HG03196 (cell line): ENCODE data around the gene MRPS9.

Source experiments
- ATAC-seq: cut with Tn5 transposase; IDR thresholded peaks from one replicate; pipeline ENCODE4 v1.9.1; 2021; ENCODE audit not compliant: unreplicated experiment

Gene MRPS9

GRCh38 chr2:105037572-105038382, at the start of gene MRPS9:
Gene MRPS9 (plus strand): TSS chr2:105038069. CDS start chr2:105038093, 24 bp downstream.
- ATAC-seq, result peak; percentile 100

DNA sequence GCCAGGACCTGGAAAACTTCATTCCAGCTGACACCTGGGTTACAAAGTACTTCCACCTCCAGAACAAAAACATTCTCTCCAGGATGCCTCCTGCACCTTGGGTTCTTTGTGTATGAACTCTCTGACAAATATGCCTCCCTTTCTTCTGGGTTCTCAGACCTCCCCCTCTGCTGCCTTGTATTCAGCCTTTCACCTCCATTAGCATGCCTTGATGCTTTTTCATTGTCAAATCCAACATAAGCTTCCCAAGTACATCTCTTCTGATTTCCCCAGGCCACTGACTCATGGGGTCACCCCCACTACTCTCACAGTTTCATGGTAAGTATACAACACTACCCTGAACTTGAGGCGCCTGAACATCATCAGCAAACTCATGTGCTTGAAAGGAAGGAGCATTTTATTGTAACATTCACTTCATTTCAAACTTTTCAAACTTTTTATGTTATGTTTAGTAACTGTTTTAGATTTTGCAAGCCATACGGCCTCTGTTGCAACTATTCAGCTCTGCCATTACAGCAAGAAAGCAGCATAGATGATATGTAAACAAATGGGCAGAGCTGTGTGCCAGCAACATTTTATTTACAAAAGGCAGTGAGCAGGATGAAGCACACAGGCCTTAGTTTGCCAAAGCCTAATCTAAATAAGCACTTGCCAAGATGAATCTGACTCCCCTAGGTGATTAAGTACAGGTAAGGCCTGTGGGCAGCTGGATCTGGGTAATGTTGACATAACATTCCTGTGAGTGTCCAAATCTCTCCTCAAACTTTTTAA, 32.5 kb upstream of the MRPS9 start:
- no peak for ATAC-seq

- no peak for ATAC-seq
Measured at GRCh38 chr2:105007367-105007766, 30.5 kb upstream of the MRPS9 start.

DNA sequence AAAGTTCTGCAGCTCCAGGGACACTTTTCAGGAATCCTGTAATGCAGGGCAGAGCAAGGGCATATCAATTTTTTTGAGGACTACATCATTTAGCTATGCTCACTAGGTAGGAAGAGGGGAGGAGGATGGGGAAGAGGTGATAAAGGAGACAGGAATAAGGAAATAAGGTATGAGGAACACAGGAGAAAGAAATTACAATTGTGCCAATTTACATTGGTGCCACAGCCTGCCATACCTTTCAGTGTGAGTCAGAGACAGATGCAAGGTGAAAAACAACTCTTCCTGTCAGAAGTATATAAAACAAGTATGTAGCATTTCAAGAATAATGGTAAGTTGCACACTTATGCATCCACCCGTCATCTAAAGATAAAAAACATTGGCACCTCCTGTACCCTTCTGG, 5.4 kb upstream of the MRPS9 start:
- no peak for ATAC-seq

GRCh38 chr2:105034170-105034569, 3.7 kb upstream of the MRPS9 start:
- no peak for ATAC-seq

DNA sequence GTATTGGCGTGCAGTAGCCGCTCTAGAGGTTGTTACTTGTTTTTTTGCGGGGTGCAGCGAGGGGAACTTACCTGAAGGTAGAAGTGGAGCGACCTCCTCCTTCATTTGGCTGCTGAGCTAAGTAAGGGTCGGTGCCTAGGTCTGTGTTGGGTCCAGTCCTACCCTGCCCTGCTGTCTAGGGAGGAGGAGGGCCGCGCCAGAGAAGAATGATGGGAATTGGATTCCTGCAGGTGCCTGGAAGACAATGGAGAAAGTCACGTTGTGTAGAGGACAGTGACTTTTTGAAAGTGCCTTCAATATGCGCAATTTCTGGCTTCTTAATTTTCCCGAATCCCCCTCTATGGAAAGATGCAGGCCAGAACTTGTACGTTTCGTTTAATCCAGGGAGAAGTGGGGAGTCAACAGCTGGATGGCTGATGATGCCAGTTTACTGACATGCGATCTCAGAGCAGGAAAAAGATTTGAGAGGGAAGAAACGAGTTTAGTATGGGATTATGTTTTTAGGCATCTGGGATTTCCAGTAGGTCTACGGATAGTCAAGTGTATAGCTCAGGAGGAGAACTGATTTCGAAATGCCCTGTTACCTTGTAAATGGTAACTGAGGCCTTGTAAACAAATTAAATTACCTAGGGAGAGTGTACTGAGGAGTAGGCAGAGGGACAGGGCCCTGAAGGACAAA, 653 bp downstream of the MRPS9 start:
- ATAC-seq, result peak; percentile 4

- no peak for ATAC-seq
Measured at GRCh38 chr2:105039559-105039958, 1.7 kb downstream of the MRPS9 start.

DNA sequence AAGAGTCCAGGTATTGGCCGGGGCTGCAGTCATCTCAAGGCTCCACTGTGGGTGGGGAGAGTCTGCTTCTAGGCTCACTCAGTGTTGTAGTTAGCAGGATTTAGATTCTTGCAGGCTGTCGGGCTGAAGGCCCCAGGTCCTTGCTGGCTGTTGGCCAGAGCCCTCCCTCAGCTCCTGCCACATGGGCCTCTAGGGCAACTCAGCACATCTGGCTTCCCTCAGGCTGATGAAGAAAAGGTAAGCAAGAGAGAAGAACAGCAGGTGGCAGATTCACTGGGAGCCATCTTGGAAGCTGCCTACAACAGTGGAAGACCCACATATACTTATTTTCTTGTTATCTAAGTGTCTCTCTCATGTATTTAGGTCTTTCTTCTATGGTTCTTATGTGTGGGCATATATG, 4.3 kb downstream of the MRPS9 start:
- ATAC-seq, result no peak

DNA sequence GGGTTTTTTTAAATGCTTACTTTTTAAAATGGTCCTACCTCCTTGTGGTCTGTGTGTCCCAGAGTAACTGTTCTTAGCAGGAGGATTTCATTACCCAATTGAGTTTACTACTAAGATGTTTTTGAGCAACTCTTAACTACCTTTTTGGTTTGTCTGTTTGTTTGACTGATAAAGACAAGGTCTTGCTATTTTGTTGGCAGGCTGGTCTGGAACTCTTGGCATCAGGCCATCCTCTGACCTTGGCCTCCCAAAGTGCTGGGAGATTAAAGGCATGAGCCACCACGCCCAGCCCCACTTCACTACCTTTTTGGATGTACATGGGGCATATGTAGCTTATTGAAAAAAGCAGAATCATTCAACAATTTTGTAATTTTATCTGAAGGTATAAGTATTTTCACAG, 14.9 kb downstream of the MRPS9 start:
- ATAC-seq, result no peak

GRCh38 chr2:105055613-105056012, 17.7 kb downstream of the MRPS9 start:
- ATAC-seq, result no peak

DNA sequence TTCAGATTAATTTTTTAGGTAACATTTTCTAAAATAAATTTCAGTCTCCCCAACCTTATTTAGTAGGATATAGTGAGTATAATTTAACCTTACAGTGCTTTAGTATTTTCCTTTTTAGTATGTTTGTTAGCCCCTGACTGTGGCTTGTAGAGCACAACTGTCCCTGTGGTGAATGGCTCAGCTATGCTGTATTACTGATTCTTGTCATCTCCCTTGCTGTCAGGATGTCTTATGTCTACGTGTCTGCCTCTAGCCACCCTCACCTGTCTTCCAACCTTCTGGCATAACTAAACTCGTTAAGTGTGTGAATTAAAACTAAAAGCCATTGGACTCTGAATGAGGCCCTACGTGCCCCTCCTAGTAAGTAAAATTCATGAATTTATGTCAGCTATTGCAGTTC, 18.4 kb downstream of the MRPS9 start:
- ATAC-seq, result no peak

- ATAC-seq, result no peak
Measured at GRCh38 chr2:105057005-105057404, 19.1 kb downstream of the MRPS9 start.

GRCh38 chr2:105061560-105061959, 23.7 kb downstream of the MRPS9 start:
- ATAC-seq, result no peak

DNA sequence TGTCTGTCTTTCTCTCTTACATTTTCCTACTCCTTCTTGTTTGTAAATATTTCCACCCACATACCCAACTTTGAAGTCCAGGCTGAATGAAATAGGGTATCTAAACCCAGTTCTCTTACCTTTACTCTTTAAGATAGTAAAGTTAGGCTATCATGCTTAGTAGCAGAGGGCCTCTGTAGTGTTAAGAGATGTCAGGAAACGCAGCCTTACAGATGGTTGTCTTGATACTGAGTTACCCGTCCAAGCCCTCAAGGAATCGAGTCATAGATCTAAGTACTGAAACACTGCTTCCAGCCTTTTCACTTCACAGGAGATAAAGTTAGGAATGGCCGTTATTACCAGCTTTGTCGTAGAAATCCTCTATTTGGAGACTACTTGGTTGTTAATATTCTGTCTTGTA, 24.3 kb downstream of the MRPS9 start:
- no peak for ATAC-seq

GRCh38 chr2:105068387-105068786, 30.5 kb downstream of the MRPS9 start:
- no peak for ATAC-seq

GRCh38 chr2:105068875-105069274, 31.0 kb downstream of the MRPS9 start:
- no peak for ATAC-seq

DNA sequence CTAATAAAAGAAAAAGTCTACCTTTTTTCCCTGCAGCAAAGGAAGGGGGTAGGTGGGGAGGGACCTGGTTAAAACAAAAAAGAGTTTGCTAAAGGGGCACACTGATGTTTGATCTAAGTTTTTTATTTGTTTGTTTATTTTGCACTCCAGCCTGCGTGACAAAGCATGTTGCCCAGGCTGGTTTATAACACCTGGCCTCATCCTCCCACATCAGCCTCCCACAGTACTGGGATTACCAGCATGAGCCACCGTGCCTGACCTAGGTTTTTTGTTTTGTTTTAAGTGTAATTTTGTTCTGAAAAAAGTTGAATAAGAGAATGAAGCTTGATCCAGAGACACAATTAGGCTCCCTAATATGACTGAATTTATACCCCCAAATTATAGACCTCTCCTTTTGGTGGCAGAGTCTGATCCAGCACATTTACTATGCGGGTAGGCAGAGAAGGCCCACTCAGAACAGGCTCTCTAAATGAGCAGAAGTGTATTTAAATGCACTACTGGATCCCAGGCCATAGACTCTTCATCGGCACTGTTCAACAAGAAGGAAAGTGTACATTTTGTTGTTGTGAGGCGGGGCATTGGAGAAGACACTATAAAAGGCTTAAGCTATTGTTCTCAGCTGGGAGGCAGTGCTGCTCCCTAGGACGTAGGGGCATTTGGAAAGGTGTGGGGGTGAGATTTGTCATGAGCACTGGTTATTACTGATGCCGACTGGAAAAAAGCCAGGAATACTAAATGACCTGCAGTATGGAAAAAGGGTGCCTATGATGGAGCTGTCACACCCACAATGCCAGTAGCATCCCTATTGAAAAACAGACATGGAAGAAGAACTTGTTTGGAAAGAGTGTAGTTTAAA, 32.4 kb downstream of the MRPS9 start:
- ATAC-seq, result no peak

GRCh38 chr2:105071379-105071778, 33.5 kb downstream of the MRPS9 start:
- ATAC-seq, result no peak

GRCh38 chr2:105072039-105072438, 34.2 kb downstream of the MRPS9 start:
- ATAC-seq, result peak; percentile 89

DNA sequence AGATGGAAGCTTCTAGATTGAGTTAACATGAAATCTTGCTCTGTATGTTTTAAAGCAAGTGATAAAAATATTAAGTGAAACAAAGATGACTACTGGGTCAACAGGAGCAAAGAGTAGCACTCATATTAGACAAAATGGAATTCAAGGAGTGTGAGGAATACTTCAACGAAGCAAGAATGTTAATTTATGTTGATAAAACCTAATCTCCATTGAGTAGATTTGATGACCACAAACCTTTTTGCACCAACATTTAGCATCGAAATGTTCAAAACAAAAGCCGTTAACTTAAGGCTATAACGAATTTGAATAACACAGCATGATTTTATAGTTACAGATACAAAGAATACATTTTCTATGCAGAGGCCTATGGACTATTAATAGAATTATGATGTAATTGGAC, 35.7 kb downstream of the MRPS9 start:
- ATAC-seq, result no peak

GRCh38 chr2:105076121-105076520, 38.3 kb downstream of the MRPS9 start:
- ATAC-seq, result no peak
